ENCODE results near the gene MPRIP.

DNA sequence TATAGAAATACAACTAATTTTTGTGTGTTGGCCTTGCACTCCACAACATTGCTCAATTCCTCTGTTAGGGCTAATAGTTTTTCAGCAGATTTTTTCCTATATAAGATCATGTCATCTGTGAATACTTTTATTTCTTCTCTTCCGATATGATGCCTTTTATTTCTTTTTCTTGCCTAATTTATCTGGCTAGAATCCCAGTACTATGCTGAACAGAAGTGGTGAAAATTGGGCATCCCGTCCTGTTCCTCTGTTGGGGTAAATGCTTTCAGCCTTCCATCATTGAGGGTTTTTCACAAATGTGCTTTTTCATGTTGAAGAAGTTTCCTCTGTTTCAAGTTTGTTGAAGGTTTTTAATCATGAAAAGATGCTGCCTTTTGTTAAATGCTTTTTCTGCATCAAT lies 47.6 kb upstream of the MPRIP start:
- TF ChIP-seq ZBTB7A (IDR thresholded peaks at IDR 0.05; ENCODE audit: low read depth) (no peak), TAF1 (IDR thresholded peaks at IDR 0.05; ENCODE audit: low read depth) (no peak), RAD21 (IDR thresholded peaks at IDR 0.05; ENCODE audit: low read depth) (no peak), YY1 (IDR thresholded peaks at IDR 0.05; ENCODE audit: low read depth) (no peak)

Data from Ishikawa (cell line).